ENCODE results near the gene SDR42E1. TPM values are rescaled to one million over a fixed set of nuclear protein-coding genes. Genes with fewer than 3 reads are reported as not detected.

The SDR42E1 gene
- total RNA-seq, 1 experiment from 2014 or later, result 17.4 TPM

GRCh38 chr16:81973737-81974136, 37.5 kb downstream of the SDR42E1 start:
- CTCF ChIA-PET, result no interaction called here

More at GRCh38 chr16:81973737-81974136, 37.5 kb downstream of the SDR42E1 start:
- no peaks in the 10 kb centered on the region for H4K20me1 ChIP-seq (ENCODE audit: insufficient read depth)
- ATAC-seq (no peak), DNase-seq (ENCODE audit: low read depth, low spot score) (no peak)
- no peak overlapping the region for H3K27ac ChIP-seq (ENCODE audit: low read depth, low read length)
- no peak overlapping the region for H3K4me2 ChIP-seq (ENCODE audit: low read length)
- H3K9me3 ChIP-seq (ENCODE audit: control insufficient read depth in 1 of 2, insufficient read depth in 1 of 2, low read depth in 1 of 2, low read length in 2 of 2), result no peaks in the 10 kb centered on the region
- H3K79me2 ChIP-seq (ENCODE audit: insufficient read depth, low read length), result no peaks in the 10 kb centered on the region
- intact Hi-C loops (cut with micrococcal nuclease), result no loop called here
- H3K27me3 ChIP-seq (ENCODE audit: insufficient read depth, low read length), result no peaks in the 10 kb centered on the region
- H3K9ac ChIP-seq (ENCODE audit: low read length), result no peak overlapping the region
- H3K4me1 ChIP-seq (ENCODE audit: control insufficient read depth in 1 of 2, insufficient read depth in 2 of 2, low read length in 2 of 2), result no peaks in the 10 kb centered on the region
- TF ChIP-seq EZH2 (IDR thresholded peaks at IDR 0.05) (no peak), CTCF (IDR thresholded peaks at IDR 0.05 in 2 of 3, conservative IDR thresholded peaks at IDR 0.05 in 1 of 3; ENCODE audit: borderline replicate concordance in 1 of 3, insufficient read depth in 1 of 3, low read depth in 2 of 3, low read length in 2 of 3) (no peak), CBX3 (IDR thresholded peaks at IDR 0.05; ENCODE audit: low read depth) (no peak), RAD21 (IDR thresholded peaks at IDR 0.05; ENCODE audit: low read depth) (no peak), ATF3 (IDR thresholded peaks at IDR 0.05) (no peak), MAX (IDR thresholded peaks at IDR 0.05) (no peak), JUND (IDR thresholded peaks at IDR 0.05) (no peak), TCF7L2 (IDR thresholded peaks at IDR 0.05; ENCODE audit: borderline replicate concordance, extremely low read depth, insufficient read depth, insufficient read length) (no peak), ZFX (IDR thresholded peaks at IDR 0.05) (no peak), EZH2phosphoT487 (IDR thresholded peaks at IDR 0.05; ENCODE audit: borderline replicate concordance) (no peak), CEBPB (IDR thresholded peaks at IDR 0.05; ENCODE audit: low read depth) (no peak)
- BruUV-seq (replicated peaks), result no TSS peak
- H3K9me2 ChIP-seq (ENCODE audit: insufficient read depth), result no peaks in the 10 kb centered on the region
- POLR2A ChIA-PET, result no interaction called here
- H3K36me3 ChIP-seq (ENCODE audit: control insufficient read depth in 1 of 2, insufficient read depth in 2 of 2, low read length in 2 of 2), result no peaks in the 10 kb centered on the region
- no peak overlapping the region for H2AFZ ChIP-seq (ENCODE audit: low read depth, low read length, poor library complexity, severe bottlenecking)
- H3K4me3 ChIP-seq (replicated peaks in 1 of 2; ENCODE audit: low read depth in 1 of 2, low read length in 2 of 2), result no peak overlapping the region
- RAD21 ChIA-PET (ENCODE audit: low non-redundant PET in 1 of 2, low total read pairs in 2 of 2, uncharacterized antibody in 2 of 2, unreplicated experiment in 2 of 2), result interaction anchor here in 1 of 2 experiments (0.7 kb wide), 1 partner anchor 144 kb away, joined by 3 read pairs; no protein-coding TSS in a partner anchor
